ENCODE measurements around the gene MAPKBP1.

MAPKBP1 gene

GRCh38 chr15:41848631-41849030, 74.3 kb downstream of the MAPKBP1 start:
- no peak for DNase-seq (ENCODE audit: low spot score)

- no peak for DNase-seq (ENCODE audit: low spot score)
Observed at GRCh38 chr15:41849204-41849603, 74.9 kb downstream of the MAPKBP1 start.

- peak; percentile 59 for DNase-seq (ENCODE audit: low spot score)
Observed at GRCh38 chr15:41849861-41850260, 75.6 kb downstream of the MAPKBP1 start.

GRCh38 chr15:41850482-41851166, 76.3 kb downstream of the MAPKBP1 start:
- DNase-seq (ENCODE audit: low spot score), result no peak

- DNase-seq (ENCODE audit: low spot score), result no peak
Observed at GRCh38 chr15:41851167-41851523, 76.9 kb downstream of the MAPKBP1 start.

- no peak for DNase-seq (ENCODE audit: low spot score)
Observed at GRCh38 chr15:41851755-41852370, 77.6 kb downstream of the MAPKBP1 start.

- DNase-seq (ENCODE audit: low spot score), result no peak
Observed at GRCh38 chr15:41852736-41853590, 78.7 kb downstream of the MAPKBP1 start.

GRCh38 chr15:41853831-41854230, 79.5 kb downstream of the MAPKBP1 start:
- no peak for DNase-seq (ENCODE audit: low spot score)

GRCh38 chr15:41854443-41854842, 80.2 kb downstream of the MAPKBP1 start:
- no peak for DNase-seq (ENCODE audit: low spot score)

GRCh38 chr15:41855261-41855961, 81.1 kb downstream of the MAPKBP1 start:
- no peak for DNase-seq (ENCODE audit: low spot score)

- DNase-seq (ENCODE audit: low spot score), result no peak
Observed at GRCh38 chr15:41856262-41856661, 82.0 kb downstream of the MAPKBP1 start.

GRCh38 chr15:41856716-41857115, 82.4 kb downstream of the MAPKBP1 start:
- DNase-seq (ENCODE audit: low spot score), result no peak

GRCh38 chr15:41857316-41857715, 83.0 kb downstream of the MAPKBP1 start:
- DNase-seq (ENCODE audit: low spot score), result no peak

GRCh38 chr15:41858756-41859155, 84.5 kb downstream of the MAPKBP1 start:
- no peak for DNase-seq (ENCODE audit: low spot score)

- DNase-seq (ENCODE audit: low spot score), result no peak
Observed at GRCh38 chr15:41860049-41860828, 86.0 kb downstream of the MAPKBP1 start.

- DNase-seq (ENCODE audit: low spot score), result peak; percentile 63
Observed at GRCh38 chr15:41861736-41862356, 87.6 kb downstream of the MAPKBP1 start.

GRCh38 chr15:41862515-41863116, 88.3 kb downstream of the MAPKBP1 start:
- DNase-seq (ENCODE audit: low spot score), result peak; percentile 46

- DNase-seq (ENCODE audit: low spot score), result no peak
Observed at GRCh38 chr15:41865490-41866055, 91.3 kb downstream of the MAPKBP1 start.

GRCh38 chr15:41866263-41866703, 92.0 kb downstream of the MAPKBP1 start:
- no peak for DNase-seq (ENCODE audit: low spot score)

GRCh38 chr15:41866872-41867579, 92.7 kb downstream of the MAPKBP1 start:
- DNase-seq (ENCODE audit: low spot score), result no peak
